Measurements from ENCODE around the gene RRBP1.
A peak's percentile ranks its signal among the peaks of the same experiment; 100 is the strongest.

The RRBP1 gene, protein sequence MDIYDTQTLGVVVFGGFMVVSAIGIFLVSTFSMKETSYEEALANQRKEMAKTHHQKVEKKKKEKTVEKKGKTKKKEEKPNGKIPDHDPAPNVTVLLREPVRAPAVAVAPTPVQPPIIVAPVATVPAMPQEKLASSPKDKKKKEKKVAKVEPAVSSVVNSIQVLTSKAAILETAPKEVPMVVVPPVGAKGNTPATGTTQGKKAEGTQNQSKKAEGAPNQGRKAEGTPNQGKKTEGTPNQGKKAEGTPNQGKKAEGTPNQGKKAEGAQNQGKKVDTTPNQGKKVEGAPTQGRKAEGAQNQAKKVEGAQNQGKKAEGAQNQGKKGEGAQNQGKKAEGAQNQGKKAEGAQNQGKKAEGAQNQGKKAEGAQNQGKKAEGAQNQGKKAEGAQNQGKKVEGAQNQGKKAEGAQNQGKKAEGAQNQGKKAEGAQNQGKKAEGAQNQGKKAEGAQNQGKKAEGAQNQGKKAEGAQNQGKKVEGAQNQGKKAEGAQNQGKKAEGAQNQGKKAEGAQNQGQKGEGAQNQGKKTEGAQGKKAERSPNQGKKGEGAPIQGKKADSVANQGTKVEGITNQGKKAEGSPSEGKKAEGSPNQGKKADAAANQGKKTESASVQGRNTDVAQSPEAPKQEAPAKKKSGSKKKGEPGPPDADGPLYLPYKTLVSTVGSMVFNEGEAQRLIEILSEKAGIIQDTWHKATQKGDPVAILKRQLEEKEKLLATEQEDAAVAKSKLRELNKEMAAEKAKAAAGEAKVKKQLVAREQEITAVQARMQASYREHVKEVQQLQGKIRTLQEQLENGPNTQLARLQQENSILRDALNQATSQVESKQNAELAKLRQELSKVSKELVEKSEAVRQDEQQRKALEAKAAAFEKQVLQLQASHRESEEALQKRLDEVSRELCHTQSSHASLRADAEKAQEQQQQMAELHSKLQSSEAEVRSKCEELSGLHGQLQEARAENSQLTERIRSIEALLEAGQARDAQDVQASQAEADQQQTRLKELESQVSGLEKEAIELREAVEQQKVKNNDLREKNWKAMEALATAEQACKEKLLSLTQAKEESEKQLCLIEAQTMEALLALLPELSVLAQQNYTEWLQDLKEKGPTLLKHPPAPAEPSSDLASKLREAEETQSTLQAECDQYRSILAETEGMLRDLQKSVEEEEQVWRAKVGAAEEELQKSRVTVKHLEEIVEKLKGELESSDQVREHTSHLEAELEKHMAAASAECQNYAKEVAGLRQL (N-terminal part only)

DNA sequence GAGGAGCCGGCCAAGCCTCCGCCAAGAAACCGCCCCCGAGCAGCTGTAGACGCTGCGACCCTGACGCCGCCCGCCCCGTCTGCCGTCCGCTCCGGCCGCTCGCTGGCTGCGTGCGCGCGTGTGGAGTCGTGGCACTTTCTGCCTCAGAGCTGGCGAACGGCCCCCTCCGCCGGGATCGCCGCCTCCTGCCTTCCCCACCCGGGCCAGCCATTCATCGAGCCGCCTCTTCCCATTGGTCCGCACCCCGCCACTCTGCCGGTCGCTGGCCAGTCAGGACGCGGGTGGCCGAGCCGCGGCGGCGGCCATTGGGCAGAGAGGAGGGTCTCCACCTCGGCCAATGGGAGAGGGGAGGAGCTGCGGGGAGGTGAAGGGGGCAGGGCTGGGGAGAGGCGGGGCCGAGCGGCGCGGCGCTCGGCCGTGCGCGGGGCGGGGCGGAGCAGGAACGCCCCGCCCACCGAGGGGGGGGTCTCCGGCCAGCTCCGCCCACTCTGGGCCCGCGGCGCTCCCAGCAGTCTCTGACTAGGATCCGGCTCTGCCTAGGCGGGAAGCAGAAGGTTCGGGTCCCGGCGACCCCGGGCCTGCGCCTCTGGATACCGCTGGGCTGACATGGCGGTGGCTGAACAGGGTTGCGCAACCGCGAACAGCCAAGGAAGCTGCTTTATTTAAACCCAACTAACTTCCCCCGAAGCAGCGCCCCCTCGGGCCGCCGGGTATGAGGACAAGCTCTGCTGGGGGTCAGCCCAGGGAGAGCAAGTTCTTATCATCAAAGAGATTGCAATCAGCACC, at the start of gene RRBP1:
Gene RRBP1 (minus strand): TSS at position 140 of the 786 bp plus-strand sequence. CDS start 21,735 bp downstream, outside the sequence.
- peak; percentile 96 for DNase-seq

DNA sequence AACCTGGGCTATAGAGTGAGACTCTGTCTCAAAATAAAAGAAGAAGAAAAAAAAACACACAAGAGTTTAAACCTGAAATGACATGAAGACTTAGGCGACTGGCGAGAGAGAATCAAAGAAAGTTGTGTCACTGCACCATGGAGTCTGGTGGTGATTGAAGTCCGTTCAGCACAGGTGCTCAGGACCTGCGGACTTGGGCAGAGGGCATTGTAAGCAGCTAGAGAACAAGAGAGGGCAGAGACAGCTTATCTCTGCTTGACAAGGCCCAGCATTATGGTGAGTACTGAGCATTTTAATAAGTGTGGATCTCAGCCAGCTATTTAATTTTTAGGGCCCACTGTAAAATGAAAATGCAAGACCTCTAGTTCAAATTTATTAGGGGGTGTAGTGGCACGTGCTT, 49.2 kb upstream of the RRBP1 start:
- no peak for DNase-seq

DNA sequence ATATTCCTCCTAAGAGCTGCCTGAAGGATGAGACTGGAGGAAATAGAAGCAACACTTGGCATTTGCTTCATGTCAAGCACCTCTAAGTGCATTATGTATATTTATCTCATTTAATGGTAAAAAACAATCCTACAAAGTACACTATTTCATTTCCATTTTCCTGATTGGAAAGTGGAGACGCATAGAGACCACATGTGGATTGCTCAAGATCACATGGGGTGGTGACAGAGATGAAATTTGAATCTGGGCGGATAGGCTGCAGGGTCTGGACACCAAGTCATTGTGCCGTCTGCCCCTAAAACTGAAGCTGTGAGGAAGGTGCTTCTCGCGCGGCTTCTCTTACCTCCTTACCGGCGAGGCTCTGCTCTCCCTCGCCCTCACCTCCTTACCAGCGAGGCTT, 48.0 kb upstream of the RRBP1 start:
- no peak for DNase-seq

DNA sequence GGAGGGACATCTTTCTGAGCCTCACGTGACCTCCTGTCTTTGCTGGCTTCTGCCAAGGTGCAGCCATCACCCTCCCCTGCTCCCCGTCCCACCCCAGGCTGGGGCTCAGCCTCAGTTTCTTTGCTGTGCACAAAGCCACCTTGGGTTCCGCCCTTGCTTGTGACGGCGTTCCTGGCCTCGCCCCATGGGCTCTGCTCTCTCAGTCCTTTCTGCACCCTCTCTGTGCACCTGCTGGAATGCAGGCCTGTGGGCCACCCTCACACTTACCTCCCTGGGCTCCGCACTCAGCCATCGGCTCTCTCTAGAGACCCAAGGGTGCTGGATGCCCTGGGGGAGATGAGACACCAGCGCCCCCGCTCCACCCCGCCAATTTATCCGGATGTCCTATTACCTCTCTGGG, 46.0 kb upstream of the RRBP1 start:
- DNase-seq, result no peak

DNA sequence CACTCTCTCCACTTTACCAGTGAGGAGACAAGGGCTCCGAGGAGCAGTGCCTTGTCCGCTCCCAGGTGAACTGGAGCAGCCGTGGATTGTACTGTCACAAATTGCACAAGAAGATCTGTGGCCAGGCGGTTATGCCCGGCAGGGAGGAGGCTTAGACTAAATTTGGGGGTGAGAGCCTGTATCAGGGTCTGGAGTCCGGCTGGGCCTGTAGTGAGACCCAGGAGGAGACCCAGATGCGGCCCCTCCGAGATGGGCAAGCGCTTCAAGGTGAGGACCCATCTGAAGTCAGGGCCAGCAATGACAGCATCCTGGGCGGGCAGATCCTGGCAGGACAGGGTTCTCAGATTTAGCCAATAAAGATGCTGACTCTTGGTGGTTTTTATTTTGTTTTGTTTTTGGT, 45.3 kb upstream of the RRBP1 start:
- DNase-seq, result no peak

DNA sequence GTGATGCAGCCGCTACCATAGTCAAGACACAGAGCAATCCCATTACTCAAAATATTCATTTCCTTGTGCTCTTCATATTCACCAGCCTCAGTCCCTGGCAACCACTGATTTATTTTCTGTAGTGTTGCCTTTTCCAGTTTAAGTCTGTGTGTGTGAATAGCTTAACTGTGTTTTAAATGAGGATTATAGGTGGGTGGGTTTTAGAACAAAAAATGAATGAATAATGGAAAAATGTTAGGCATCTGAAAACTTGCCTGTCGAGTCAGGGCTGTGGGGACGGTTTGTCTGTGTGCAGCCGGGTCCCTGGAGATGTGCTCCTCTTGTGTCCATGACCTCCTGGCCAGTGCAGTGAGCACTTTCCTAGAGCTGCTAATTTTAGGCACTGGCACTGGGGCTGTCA, 44.9 kb upstream of the RRBP1 start:
- DNase-seq, result no peak

DNA sequence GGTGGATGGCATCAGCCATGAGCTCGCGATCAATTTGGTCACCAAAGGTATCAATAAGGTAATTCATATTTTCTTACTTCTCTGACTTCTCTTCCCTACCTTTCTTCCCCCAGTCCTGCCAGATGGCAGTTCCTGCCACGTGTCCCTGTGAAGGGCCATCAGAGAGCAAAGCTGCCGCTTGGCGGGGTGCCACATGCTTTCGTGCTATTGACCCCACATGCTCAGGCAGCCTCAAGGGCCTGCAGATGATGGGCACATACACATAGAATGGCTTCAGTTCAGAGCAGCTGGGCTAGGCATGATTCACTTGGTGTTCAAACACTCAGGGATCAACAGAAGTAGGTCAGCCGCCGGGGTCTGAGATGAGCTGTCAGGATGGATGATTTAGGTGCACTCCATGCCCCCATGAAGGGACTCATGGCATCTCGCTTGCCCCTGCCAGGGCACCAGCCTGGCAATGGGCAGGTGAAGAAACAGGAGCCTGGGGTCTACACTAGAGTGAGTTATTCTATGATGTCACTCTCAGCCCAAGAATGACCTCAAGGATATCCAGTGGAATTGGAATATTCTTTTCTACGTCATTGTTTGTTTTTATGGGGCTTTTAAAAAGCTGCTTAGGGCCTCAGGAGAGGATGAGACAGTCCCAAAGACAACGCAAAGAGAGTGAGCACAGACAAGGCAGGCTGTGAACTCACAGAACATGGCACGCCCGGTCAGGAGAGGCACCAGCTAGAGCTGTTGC, 43.2 kb upstream of the RRBP1 start:
- DNase-seq, result no peak

DNA sequence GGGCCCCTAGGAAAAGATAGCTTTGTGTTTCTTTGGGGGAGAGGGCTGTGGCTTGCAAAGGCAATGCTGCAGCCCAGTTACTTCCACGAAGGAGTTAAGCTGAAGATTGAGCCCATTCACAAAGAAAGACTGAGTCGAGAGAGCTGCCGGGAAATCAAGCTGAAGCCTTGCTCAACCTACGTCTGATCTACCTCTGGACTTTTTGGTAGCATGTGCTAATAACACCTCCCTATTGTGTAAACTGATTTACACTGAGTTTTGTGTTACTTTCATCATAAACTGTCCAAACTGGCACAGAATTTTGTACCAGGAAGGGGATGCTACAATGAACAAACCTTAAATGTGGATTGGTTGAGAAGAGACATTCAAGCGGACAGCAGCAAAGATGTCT, 41.3 kb upstream of the RRBP1 start:
- DNase-seq, result no peak

DNA sequence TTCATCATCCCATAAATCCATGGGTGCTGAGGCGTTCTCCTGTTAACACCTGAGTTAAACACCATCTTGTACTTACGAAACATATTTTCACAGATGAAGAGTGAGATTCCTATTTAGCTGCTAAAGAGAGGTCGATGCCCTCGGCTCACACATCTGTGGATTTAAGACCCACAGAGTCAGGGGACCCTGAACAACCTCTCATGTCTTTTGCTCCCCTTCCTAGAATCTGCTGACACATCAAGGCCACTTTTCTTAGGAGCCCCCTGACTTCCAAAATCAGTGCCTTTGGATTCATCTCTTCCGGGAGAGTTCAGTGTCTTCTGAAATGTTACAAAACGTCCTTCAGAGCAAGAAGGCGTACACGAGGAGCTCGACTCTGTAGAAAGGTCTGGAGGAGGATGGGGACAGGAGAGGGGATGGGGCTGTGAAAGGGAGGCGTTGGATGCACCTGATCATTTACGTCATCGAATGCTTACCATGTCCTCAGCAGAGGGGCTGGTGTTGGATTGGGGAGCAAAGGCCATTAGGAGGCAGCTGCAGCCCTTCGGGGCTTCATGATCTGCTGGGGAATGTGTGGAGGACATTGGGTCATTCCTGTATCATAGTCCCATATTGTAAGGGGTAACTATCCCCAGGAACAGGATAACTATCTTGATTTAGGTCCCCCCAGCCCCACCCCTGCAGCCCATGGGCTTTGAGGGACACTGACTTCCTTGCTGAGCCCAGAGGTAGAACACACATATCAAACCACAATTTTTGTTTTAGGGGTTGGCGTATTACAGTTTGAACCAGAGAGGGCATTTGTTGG, 40.7 kb upstream of the RRBP1 start:
- no peak for DNase-seq

DNA sequence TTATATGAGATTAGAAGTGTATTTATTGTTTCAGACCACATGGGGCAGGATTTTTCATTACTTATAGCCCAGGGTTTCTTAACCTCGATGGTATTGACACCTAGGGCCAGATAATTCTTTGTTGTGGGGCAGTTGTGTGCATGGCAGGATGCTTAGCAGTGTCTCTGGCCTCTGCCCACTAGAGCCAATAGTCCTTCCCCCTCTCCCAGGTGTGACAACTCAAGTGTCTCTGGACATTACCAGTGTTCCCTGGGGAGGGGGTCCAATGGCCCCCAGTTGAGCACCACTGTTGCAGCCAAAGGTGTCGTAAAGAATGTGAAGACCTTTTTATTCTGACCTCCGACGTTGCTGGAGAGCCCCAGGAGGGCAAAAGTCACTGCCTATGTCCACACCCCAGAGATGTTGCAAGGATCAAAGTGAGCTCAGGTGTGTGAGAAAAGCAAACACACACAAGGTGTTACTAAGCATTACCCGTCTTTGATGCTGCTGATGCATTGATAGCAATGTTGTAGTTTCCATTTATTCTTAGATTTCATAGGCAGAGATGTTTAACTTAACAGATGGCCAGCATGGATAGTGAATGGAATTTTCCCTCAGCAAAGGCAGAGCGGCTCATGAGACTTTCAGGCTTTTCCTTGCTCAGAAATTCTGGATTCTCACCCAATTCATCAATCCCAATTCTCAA, 39.9 kb upstream of the RRBP1 start:
- no peak for DNase-seq

DNA sequence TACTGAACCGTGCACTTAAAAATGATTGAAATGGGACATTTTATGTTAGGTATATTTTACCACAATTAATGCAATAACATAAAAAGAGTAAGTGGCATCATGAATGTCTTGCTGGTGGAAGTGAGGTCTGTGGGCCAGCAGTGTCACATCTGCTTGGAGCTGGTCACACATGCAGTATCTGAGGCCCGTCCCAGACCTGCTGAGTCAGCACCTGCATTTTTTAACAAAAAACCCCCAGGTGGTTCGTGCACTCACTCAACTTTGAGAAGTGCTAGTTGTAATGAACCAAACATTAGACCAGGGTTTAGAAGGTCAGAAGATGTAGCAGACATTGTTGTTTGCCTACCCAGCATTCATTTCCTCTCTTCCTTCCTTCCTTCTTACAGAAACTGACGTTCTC, 38.7 kb upstream of the RRBP1 start:
- DNase-seq, result no peak

DNA sequence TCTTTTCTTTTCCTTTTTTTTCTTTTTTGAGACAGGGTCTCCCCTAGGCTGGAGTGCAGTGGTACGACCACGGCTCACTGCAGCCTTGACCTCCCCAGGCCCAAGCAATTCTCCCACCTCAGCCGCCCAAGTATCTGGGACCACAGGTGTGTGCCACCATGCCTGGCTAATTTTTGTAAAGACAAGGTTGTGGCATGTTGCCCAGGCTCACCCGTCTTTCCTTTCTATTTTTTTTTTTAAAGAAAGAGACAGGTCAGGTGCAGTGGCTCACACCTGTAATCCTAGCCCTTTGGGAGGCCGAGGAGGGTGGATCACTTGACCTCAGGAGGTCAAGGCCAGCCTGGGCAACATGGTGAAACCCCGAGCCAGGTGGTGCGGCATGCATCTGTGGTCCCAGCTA, 34.3 kb upstream of the RRBP1 start:
- no peak for DNase-seq

DNA sequence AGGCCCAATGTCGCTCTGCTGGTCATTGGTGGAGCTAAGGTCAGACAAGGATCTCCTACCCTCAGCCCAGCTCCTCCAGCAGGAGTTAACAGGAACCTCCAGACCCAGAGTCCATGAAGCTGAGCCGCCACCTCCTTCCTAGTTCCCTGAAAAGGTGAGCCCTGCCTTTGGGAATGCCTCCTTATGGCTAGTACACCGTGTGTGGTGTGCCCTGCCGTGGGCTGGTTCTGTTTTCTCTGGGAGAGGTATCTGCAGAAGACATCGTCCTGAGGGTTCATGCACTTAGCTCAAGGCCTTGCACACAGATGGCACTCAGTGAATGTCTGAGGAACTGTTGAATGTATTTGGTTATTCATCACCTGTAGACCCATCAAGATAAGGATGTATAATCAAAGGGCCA, 33.0 kb upstream of the RRBP1 start:
- DNase-seq, result no peak

DNA sequence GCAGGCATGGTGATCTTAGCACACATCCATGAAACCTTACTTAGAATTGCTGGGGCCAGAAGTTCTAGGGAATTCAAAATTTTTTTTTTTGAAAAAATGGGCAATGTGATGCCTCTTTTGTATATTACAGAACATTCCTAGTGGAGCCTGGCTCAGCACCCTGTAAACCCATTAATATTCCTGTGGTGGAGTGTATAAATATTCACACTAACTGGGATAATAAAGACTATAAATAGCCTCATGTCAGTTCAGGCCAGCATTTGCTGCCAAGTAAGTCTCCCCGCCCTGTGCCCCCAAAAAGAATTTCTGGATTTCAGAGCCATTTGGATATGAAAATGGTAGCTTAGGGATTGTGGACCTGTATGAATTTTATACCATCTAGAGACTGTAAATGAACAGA, 32.6 kb upstream of the RRBP1 start:
- no peak for DNase-seq

DNA sequence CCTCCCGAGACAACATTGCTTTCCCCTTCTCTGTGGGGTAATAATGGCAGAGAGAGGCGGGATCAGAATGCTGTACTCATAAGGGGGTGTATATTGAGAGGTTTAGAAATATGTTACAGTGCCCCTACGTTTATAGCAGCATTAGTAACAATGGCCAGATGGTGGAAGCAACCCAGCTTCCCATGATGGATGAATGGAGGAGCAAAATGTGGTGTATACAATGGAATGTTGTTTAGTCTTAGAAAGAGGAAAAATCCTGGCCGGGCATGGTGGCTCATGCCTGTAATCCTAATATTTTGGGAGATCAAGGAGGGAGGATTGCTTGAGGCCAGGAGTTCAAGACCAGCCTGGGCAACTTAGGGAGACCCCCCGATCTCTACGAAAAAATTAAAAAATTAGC, 30.7 kb upstream of the RRBP1 start:
- no peak for DNase-seq

DNA sequence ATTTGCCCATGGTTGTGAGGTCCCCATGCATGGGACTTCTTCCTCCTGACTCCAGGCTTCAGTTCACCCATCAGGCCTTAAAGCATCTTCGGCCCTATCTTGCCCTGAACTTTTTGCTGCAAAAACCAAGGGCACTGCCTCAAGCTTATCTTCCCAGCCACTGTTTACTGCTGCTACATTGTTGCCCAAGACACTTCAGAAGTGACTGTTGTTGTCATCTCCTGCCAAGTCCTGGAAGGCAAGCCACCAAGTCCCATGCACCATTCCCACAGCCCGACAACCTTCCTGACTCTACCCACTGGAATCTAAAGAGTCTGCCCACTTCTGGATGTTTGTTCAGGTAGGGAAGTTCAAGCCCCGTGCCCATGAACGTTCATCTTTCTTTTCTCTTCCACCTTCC, 30.2 kb upstream of the RRBP1 start:
- DNase-seq, result no peak

DNA sequence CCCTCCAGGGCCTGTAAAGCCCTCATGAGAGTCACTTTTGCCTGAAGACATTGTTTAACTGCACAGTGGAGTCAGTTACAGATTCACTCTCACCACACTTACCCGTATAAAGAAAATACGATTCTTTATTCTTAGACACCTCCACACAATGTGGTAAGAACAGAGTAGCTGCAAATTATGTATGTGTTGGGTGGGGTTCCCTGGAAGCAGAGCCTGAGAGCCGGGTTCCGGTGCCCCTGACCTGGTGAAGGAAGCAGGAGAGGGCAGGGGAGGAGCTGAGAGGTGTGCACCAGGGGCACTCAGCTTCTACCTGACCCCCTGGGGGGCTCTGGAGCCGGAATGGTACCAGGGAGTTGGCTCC, 29.2 kb upstream of the RRBP1 start:
- no peak for DNase-seq

DNA sequence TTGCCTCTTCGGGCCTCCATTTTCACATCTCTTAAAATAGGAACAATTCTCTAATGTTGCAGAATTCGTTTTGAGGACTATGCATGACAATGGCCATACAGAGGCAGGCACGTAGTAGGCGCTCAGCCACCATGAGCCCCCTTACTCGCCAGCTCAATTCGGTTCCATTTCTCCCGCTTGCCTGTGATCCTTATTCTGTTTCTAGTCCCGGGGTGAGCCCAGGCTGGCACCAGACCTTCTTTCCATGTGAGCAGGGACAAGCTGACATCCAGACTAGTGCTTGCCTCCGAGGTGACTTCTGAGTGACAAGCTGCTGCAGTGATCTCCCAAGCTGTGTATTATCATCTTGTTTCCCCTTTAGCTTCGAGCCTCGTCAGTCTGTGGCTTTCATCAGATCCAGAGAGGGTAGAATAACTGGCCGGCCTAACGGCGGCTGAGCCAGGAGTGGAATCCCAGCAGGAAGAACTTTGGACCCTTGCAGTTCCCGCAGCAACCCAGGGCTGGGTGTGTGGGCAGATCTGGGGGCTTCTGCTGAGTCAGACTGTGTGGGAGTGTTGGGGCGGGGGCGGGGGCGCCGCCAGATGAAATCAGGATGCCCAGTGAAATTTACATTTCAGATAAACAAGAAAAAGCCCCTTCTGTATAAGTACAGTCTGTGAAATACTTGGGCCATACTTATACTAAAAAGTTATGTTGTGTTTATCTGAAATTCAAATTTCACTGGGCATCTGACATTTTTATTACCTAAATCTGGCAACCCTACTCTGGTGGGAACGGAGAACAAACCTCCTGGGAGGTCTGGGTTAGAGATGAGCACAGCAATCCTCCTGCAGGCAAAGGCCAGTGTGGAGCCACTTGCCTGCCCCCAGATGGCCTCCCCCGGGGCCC, 28.6 kb upstream of the RRBP1 start:
- no peak for DNase-seq

Measured in activated CD8-positive, alpha-beta memory T cell treated with anti-CD3 and anti-CD28 coated beads for 24 hours (primary cell).